CD4-positive, alpha-beta T cell treated with Interleukin-4 for 1 hour (primary cell): ENCODE data around the gene TUBA3E.
"Not testable (repeated sequence)": the region's sequence is repeated elsewhere in the genome, so short reads cannot be mapped to it uniquely, and the experiment has no call there.

ENCODE experiments used
- DNase-seq, 2 donors: peaks; one replicate each; pipeline ENCODE4 v3.0.0-alpha.2; 2020 to 2022

The TUBA3E gene

GRCh38 chr2:130198343-130198742 lies at the start of gene TUBA3E:
TSS of gene TUBA3E (minus strand) at chr2:130198439. CDS start at chr2:130198360, 79 bp downstream.
- DNase-seq, result no peak

- DNase-seq, result no peak
Observed at GRCh38 chr2:130246430-130246829, 48.2 kb upstream of the TUBA3E start.

- no peak for DNase-seq
Observed at GRCh38 chr2:130245976-130246375, 47.7 kb upstream of the TUBA3E start.

GRCh38 chr2:130243359-130243758 lies 45.1 kb upstream of the TUBA3E start:
- no peak for DNase-seq

GRCh38 chr2:130241041-130241707 lies 42.9 kb upstream of the TUBA3E start:
- DNase-seq, result no peak

GRCh38 chr2:130239581-130239980 lies 41.3 kb upstream of the TUBA3E start:
- DNase-seq, result not testable (repeated sequence)

- not testable (repeated sequence) for DNase-seq
Observed at GRCh38 chr2:130233066-130233465, 34.8 kb upstream of the TUBA3E start.

GRCh38 chr2:130231656-130232055 lies 33.4 kb upstream of the TUBA3E start:
- DNase-seq, result no peak

GRCh38 chr2:130230907-130231306 lies 32.7 kb upstream of the TUBA3E start:
- not testable (repeated sequence) for DNase-seq

GRCh38 chr2:130230376-130230775 lies 32.1 kb upstream of the TUBA3E start:
- not testable (repeated sequence) for DNase-seq

GRCh38 chr2:130229161-130229510 lies 30.9 kb upstream of the TUBA3E start:
- DNase-seq, result peak; percentile 33 to 40

- DNase-seq, result not testable (repeated sequence)
Observed at GRCh38 chr2:130228467-130229160, 30.4 kb upstream of the TUBA3E start.

- not testable (repeated sequence) for DNase-seq
Observed at GRCh38 chr2:130228005-130228404, 29.8 kb upstream of the TUBA3E start.

GRCh38 chr2:130222523-130222922 lies 24.3 kb upstream of the TUBA3E start:
- not testable (repeated sequence) for DNase-seq

GRCh38 chr2:130220505-130220904 lies 22.3 kb upstream of the TUBA3E start:
- DNase-seq, result not testable (repeated sequence)

- not testable (repeated sequence) for DNase-seq
Observed at GRCh38 chr2:130219147-130219546, 20.9 kb upstream of the TUBA3E start.

GRCh38 chr2:130207051-130207450 lies 8.8 kb upstream of the TUBA3E start:
- DNase-seq, result not testable (repeated sequence)

GRCh38 chr2:130203150-130203549 lies 4.9 kb upstream of the TUBA3E start:
- DNase-seq, result not testable (repeated sequence)

GRCh38 chr2:130202518-130202917 lies 4.3 kb upstream of the TUBA3E start:
- DNase-seq, result not testable (repeated sequence)

GRCh38 chr2:130196052-130196451 lies 2.2 kb downstream of the TUBA3E start:
- not testable (repeated sequence) for DNase-seq

GRCh38 chr2:130195089-130195635 lies 3.1 kb downstream of the TUBA3E start:
- not testable (repeated sequence) for DNase-seq

- DNase-seq, result not testable (repeated sequence)
Observed at GRCh38 chr2:130193824-130194223, 4.4 kb downstream of the TUBA3E start.

GRCh38 chr2:130192451-130192850 lies 5.8 kb downstream of the TUBA3E start:
- not testable (repeated sequence) for DNase-seq

GRCh38 chr2:130191319-130191718 lies 6.9 kb downstream of the TUBA3E start:
- not testable (repeated sequence) for DNase-seq
